GM20000 (cell line): Measurements from ENCODE around the gene C12orf43.

Source experiments
- DNase-seq: peaks from one replicate; pipeline ENCODE4 v3.0.0; 2012; ENCODE audit warnings: low spot score
- CTCF ChIP-seq: IDR thresholded peaks from 2 replicates; pipeline ENCODE4 v1.5.1; 2012; ENCODE audit warnings: mild to moderate bottlenecking, control low read depth; ENCODE audit errors: extremely low read depth, missing control alignments

C12orf43 gene

GRCh38 chr12:120960657-120961056 lies 55.6 kb downstream of the C12orf43 start:
- DNase-seq = peak; percentile 49
- TF ChIP-seq CTCF = no peak

- no peak for TF ChIP-seq CTCF
- no peak for DNase-seq
Measured at GRCh38 chr12:120959111-120959878, 57.0 kb downstream of the C12orf43 start.

- DNase-seq = no peak
Measured at GRCh38 chr12:120956579-120957300, 59.5 kb downstream of the C12orf43 start.

GRCh38 chr12:120955232-120955631 lies 61.1 kb downstream of the C12orf43 start:
- no peak for TF ChIP-seq CTCF
- no peak for DNase-seq

More at GRCh38 chr12:120956579-120957300, 59.5 kb downstream of the C12orf43 start:
- no peak for TF ChIP-seq CTCF

GRCh38 chr12:120950807-120951206 lies 65.5 kb downstream of the C12orf43 start:
- DNase-seq = no peak
- TF ChIP-seq CTCF = no peak
